DMS53 treated with DMSO at 0.1 percent for 48 hours (cell line): Measurements from ENCODE around the gene MATN1.

ENCODE experiments used
- DNase-seq: peaks from one replicate; lab custom pipeline; 2025; ENCODE audit not compliant: unreplicated experiment; lab: John Stamatoyannopoulos, UW

MATN1 gene

DNA sequence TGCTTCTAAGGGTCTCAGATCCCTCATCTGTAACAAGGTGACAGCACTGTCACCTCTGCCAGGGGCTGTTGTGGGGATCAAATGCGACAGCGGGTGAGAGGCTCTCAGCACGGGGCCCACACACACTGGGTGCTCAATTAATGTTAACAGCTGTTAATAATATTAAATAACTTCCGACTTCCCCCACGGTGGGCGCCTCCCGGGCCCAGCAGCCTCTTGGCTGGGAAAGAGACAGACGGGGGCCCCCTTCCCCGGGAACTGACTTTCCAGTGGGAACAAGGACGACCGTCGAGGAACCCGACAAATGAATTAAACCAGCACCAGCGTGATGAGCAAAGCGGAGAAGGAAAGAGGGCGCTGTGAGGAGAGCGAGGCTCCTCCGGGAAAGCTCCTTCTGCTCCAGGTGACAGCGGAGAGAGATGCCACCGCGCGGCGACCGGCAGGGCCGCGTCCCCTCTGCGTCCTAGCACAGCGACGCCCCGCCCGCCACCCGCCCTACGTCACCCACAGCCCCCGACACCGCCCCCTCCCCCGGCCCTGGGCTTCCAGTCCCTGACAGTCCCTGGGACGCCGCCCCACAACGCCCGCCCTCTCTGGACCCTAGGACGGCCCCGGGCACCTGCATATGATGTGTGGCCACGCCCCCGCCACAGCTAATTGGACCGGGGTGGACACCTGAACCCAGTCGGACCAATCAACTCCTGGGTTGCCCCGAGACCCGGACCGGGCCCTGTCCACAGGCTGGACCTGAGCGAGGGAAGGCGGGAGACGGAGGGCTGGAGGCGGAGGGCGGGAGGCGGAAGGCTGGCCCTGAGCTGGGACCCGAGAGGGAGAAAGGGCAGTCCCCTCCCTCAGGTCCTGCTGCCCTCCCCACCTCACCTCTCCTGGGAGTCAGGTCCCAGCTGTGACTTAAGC is 38.2 kb downstream of the MATN1 start:
- no peak for DNase-seq

DNA sequence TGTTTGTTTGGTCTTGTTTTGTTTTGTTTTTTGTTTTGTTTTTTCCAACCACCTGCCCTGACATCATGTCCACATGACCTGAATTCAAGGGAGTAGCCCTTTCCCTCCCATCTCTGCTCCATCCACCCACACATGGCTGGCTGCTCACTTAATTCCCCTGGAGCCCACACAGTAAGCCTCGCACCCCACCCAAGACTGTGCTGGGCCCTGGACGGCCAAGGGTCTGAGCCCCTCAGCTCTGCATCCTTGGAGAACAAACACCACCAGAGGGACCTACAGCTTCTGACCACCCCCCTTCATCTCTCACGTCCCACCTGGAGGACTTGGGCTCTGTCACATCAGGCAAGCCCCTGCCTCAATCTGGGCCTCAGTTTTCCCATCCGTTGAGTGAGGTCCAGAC is 39.1 kb downstream of the MATN1 start:
- no peak for DNase-seq

DNA sequence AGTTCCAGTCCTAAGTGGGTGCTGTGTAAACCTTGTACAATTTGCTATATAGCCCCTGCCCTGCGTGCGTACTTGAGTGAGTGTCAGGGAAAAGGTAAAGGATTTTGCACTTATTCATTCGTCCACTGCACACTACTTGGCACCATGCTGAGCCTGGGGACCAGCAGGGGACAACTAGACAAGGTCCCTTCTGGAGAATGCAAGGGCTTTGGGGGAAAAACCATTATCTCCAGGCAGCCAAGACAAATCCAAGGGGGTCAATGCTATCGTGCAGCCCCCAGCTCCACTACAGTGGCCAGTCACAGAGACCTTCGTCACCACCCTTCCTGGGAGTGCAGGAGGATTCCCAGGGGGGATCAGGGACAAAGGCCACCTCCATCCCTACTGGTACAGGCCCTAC is 39.7 kb downstream of the MATN1 start:
- DNase-seq: no peak

DNA sequence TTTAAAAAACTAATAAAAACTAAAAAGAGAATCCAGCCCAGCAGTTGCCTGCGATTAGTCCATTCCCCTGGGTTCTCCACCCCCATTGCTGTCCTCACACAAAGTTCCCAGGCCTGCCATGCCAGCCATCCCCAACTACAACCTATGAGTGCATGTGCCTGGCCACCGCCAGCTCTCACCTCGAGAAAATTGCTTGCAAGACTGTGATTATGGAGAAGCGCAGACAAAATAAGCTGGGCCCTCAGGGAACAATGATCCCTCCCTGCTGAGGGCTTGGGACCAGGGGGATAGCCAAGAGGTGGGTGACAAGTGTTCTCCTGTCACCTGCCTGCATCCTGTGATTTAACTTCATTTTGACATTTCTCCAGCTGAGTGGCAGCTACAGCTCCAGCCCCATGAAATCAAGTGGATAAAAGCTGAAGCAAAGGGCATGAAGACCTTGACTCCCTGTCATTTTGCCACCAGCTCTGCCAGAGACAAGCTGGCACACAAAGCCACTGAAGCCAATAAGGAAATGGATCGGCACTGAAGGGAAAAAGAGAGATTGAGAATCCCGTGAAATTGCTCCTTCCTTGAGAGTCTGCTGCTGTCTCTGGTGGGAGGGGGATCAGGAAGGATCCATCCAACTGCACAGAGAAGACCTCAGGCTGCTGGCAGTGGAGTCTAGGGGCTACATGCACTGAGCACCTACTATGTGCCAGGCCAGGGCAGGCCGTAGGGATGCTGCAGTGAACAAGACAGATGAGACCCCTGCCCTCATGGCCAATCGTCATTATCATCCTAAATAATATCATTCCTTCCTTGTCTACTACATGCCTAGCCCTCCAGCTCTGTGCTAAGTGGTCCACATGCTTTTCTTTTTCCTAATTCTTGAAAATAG is 40.7 kb downstream of the MATN1 start:
- DNase-seq: no peak

DNA sequence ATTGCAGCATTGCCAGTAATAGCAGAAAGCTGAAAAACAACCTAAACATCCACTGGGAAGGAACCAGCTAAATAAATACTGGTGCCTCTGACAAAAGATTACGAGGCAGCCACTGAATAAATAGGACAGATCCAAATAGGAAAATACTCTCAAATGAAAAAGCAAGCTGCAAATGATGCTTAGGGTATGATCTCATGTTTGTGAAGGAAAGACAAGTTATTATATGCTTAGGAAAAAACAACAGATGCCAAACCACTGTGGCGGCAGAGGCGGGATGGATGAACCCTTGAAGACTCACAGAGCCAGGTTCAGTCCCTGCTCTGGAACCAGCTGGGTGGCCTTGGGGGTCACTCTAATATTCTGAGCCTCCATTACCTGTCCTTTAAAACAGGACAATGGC is 41.6 kb downstream of the MATN1 start:
- DNase-seq: no peak

DNA sequence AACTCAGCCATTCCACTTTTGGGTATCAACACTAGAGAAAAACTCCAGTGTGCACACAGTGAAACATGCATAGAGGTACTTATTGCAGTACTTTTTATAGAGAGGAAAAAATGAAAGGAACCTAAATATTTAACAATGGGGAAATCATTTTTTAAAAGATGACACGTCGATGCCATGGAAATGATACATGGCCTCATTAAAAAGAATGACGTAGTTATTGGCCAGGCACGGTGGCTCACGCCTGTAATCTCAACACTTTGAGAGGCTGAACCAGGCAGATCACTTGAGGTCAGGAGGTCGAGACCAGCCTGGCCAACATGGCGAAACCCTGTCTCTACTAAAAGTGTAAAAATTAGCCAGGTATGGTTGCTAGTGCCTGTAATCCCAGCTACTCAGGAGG is 42.5 kb downstream of the MATN1 start:
- DNase-seq: no peak

DNA sequence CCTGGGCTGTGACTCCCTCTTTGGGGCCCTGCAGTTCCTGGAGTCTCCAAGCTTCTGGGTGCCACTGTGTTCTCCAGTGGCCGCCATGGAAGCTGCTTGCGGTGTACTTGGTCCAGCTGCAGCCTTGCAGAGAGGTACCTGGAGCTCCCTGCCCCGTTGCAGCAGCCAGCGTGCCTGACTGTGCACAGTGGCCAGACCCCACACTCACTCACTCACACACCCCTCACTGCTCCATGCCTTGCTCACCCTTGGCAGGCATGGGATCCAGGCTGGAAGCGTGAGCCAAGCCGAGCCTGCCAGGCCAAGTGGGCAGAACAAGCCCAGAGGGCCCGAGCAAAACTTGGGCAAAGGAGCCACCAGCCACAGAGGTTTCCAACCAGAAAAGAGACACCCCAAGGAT is 43.0 kb downstream of the MATN1 start:
- no peak for DNase-seq

DNA sequence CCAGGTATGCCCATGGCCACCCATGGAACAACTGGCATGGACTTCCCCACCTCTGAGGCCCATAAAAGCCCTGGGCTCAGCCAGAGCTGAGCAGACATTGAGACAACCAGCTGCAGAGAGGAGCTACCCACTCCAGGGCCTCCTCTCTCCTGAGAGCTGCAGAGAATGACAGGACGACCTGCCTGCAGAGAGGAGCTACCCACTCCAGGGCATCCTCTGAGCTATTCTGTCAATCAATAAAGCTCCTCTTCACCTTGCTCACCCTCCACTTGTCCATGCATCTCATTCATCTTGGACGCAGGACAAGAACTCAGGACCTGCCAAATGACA is 43.4 kb downstream of the MATN1 start:
- no peak for DNase-seq

DNA sequence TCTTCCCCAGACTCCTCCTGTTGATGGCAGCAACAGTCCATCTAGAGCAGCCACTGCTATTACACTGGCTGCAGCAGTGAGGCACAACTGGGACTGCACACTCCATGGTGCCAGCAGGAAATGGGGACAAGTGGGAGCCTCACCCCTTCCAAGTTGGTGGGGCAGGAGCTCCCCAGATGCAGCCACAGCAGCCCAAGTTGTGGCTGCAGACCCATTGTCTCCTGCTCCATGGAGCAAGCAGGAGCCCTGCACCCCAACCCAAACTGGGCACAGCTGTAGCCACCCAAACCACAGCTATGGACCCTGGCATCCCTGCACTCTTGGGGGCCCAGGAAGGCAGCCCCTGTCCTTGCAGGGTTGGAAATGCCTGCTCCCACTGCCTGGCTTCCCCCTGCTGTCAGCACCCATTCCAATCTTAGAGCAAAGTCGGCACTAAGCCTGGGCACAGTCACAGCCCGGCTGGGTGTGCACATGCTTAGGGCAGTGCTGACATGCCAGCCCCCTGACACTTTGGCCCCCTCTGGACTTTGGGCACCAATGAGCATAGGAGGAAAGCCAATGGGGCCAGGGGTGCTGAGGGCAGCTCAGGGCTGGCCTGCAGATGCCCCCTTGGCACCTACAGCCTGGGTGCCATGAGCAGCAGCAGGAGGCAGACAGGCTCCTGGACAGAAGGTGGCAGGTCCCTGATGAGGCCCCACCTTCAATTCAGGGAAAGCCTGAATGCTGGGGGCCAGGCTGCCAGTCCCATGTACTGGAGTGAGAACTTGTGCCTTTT is 44.0 kb downstream of the MATN1 start:
- DNase-seq: no peak

DNA sequence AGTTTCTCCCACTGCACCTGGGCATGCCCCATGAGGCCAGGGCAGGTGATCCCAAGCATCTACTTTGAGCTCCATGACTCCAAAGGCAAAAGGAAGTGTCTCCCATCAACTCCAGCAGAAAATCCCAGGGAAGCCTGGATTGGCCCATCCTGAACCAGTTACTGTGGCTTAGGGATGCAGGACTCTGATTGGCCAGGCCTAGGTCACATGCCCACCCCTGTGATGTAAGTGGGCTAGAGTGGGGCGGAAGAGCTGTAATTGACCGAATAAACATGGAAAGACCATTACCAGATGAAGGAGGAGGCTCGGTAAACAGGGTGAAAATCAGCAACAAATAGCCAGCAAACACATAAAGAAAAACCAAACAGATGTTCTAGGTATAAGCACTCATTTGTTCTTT is 45.2 kb downstream of the MATN1 start:
- no peak for DNase-seq

DNA sequence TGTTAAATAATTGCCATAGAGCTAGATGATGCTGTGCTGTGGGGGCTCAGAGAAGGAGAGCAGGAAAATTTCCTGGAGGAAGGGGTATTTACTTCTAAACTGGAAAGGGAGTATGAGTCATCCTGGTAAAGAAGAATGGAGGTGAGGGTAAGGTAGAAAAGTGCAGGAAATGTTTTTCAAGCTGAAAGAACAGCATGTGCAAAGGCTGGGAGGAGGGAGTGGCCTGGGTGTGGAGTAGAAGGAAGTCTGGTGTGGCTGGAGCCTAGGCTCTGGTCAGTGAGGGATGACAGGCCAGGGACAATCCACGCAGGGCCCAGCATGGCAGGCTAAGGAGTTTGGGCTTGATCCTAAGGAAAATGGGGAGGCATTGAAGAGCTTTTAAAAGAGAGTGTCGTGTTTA is 45.9 kb downstream of the MATN1 start:
- DNase-seq: no peak

DNA sequence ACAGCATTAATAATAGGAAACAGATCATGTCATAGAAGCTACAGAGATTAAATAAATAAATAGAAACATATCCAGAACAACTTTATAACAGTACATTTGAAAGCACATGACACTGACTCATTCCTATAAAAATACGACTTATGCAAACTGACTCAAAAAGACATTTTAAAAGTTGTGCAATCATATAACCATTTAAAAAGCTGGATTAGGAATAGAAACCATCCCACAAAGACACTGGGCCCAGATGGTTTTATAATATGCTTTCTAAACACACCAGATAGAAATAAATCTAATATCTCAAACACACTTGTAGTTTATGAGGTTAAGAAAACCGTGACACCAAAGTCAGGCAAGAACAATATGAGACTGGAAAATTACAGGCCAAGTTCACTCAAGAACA is 47.6 kb downstream of the MATN1 start:
- no peak for DNase-seq

DNA sequence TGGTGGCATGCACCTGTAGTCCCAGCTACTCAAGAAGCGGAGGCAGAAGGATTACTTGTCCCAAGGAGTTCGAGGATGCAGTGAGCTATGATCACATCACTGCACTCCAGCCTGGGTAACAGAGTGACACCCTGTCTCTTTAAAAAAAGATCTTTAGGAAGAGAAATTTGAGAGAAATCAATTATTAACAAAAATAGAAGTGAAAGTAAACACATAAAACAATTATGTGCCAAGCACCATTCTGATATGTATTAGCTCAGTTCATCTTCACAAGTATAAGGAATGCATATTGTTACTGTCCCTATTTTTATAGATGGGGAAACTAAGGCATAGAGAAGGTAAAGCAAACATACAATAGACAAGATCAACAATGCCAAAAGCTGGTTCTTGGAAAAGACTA is 48.1 kb downstream of the MATN1 start:
- DNase-seq: no peak

DNA sequence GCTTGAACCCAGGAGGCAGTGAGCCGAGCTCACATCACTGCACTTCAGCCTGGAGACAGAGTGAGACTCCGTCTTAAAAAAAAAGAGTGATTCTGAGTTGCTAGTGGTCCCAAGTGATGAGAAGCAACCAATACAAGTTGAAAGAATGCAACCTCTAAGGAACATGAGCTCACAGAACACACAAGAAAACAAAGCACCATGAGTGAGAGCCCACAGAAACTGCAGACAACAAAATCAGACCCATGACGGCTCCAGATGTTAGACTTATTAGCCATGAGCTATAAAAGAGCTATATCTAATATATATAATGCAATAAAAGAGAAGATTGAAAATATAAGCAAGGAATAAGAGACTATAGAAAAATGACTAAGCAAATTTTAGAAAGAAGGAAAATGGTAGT is 50.0 kb downstream of the MATN1 start:
- DNase-seq: no peak

DNA sequence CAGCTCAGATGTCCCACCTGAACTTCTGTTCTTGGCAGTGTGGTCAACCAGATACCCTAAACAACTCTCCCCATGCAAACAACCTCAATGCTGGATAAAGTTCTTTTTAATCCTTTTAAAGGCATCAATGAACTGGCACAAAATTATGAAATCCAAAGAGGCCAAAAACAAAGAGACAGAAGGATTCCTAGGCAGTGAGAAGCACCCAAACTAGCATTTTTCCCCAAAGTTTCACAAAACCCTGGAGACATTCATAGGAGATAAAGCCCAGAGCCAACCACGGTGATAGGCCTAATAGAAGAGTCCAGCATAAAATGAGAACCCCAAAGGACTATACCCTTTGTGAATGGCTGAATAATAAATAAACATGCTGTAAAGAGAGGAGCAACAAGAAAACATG is 50.7 kb downstream of the MATN1 start:
- no peak for DNase-seq

DNA sequence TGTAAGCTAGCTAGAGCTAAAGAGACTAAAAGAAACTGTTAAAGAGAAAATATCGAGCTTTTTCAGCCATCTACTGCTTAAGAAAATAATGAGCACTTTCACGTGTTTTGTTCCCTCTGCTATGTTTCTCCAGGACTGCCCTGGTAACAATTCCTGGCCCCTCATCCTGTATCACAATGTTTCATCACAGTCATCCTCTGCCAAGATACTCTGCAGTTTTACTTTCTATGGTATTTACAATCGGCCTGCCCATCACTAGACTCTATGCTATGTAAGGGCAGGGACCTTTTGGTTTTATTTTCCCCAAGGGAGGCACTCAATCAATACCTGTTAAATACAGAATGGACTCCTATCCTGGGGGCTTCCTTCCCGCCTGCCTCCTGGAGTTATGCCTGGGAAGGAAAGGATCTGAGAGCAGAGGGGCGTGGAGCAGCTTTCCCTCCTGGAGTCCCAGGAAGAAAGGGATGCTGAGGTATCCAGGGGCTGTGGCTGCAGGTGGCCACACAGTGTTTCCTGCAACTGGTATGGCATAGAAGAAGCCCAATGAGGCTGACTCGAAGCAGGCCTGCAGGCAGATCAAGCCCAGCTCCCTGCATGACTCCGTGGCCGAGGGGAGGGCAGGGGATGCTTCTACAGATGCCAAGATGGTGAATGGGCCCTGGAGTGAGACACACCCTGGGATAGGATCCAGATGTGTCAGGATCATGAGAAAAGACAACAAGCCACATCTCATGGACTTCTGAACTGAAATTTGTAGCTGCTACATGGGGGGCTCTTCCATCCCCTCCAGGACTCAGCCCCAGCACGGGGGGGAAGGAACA is 52.9 kb downstream of the MATN1 start:
- DNase-seq: no peak

DNA sequence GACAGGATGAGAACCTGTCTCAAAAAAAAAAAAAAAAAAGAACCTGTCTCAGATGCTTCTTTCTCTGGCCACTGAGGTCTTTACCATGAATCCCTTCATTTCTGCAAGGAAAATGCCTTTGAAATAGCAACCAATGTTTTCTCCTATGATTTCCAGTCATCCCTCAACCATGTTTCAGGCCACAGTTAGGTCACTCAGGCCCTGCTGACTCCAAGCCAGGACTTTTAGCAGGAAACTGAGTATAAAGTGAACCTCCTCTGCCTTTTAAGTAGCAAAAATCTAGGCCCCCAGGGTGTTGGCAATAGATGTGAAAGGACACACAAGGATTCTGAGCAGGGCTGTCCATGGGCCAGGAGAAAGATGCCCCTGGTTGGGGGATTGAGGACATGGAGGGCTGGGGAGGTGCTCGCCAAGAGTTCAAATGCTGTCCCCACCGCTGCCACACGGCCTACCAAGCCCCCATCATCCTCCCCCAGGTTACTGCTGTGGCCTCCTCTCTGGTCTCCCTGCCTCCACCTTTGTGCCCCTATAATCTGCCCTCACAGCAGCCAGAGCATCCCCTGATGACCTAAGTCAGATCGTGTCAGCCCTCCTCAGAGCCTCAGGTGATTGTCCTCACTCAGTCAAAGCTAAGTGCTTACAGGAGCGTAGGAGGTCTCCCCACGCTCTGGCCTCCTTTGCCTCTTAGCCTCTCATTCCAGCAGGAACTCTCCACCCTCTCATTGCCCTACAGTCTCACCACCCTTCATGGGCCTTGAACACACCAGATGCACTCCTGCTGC is 54.6 kb downstream of the MATN1 start:
- DNase-seq: no peak

DNA sequence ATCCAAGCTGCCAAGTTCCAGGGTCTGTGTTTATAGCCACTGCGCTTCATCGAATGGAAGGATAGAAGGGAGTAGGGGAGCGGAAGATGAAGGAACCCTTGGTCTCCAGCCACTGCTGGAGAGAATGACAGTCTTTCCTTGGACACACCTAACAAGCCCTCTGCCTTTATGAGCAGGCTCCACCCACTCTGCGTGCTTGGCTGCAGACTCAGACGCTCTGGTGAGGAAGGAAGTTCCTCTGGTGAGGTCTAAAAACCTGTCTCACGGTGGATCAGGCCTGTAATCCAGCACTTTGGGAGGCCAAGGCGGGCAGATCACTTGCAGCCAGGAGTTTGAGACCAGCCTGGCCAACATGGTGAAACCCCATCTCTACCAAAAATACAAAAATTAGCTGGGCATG is 55.4 kb downstream of the MATN1 start:
- no peak for DNase-seq

DNA sequence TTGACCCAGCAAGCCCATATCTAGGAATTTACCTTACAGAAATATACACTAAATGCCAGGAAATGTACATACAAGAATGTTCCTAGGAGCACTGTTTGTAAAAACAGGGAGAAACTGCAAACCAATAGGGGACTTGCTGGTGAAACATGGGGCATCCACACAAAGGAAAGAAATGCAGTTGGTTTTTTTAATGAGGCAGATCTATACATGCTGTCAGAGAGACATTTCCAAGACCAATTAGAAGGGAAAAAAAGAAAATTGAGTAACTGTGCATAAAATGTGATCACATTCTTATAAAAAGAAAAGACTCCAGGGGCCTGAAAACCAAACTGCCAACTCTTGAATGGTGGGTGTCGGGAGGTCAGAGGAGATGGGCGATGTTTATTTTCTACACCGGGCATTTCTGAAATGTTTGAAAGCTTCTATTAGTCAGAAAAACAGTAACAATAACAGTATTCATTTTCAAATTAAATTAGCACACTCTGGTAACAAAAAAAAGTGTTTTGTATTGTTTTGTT is 56.6 kb downstream of the MATN1 start:
- no peak for DNase-seq
